Amygdala (tissue), 56 donors: ENCODE data around the gene CDH16.

Experiments
- DNase-seq, 56 donors: peaks; one replicate each; lab custom pipeline; 2025; lab: John Stamatoyannopoulos, UW

Gene CDH16

GRCh38 chr16:66914541-66914940, 4.1 kb downstream of the CDH16 start:
- DNase-seq = no peak

- no peak for DNase-seq
Measured at GRCh38 chr16:66913711-66914110, 5.0 kb downstream of the CDH16 start.

- DNase-seq = no peak
Measured at GRCh38 chr16:66913081-66913480, 5.6 kb downstream of the CDH16 start.

- DNase-seq = no peak
Measured at GRCh38 chr16:66911801-66912200, 6.9 kb downstream of the CDH16 start.

GRCh38 chr16:66911112-66911511, 7.6 kb downstream of the CDH16 start:
- no peak for DNase-seq

- DNase-seq = no peak
Measured at GRCh38 chr16:66910175-66910940, 8.3 kb downstream of the CDH16 start.

GRCh38 chr16:66908762-66909559, 9.7 kb downstream of the CDH16 start:
- DNase-seq = no peak

GRCh38 chr16:66908116-66908515, 10.6 kb downstream of the CDH16 start:
- DNase-seq = no peak

- DNase-seq = no peak
Measured at GRCh38 chr16:66906916-66907836, 11.5 kb downstream of the CDH16 start.

- peak in 2 of 56 donors; percentile 21 to 58 for DNase-seq
Measured at GRCh38 chr16:66905633-66906539, 12.8 kb downstream of the CDH16 start.

GRCh38 chr16:66904846-66905632, 13.6 kb downstream of the CDH16 start:
- DNase-seq = no peak

GRCh38 chr16:66904428-66904845, 14.2 kb downstream of the CDH16 start:
- peak in 1 of 56 donors; percentile 22 for DNase-seq

GRCh38 chr16:66903544-66904427, 14.9 kb downstream of the CDH16 start:
- DNase-seq = no peak

- DNase-seq = no peak
Measured at GRCh38 chr16:66902648-66903543, 15.8 kb downstream of the CDH16 start.

GRCh38 chr16:66901626-66902025, 17.1 kb downstream of the CDH16 start:
- DNase-seq = no peak

- DNase-seq = peak in 5 of 56 donors; percentile 15 to 48 (median 19)
Measured at GRCh38 chr16:66900721-66901441, 17.8 kb downstream of the CDH16 start.
